NCI-H2107 treated with DMSO at 0.1 percent for 48 hours (cell line): ENCODE data around the gene NT5M.
A peak's percentile ranks its signal among the peaks of the same experiment; 100 is the strongest.

Source experiments
- DNase-seq: peaks from one replicate; lab custom pipeline; 2025; ENCODE audit not compliant: unreplicated experiment; lab: John Stamatoyannopoulos, UW

Gene NT5M

GRCh38 chr17:17353625-17354484 lies 50.7 kb downstream of the NT5M start:
- DNase-seq: no peak

DNA sequence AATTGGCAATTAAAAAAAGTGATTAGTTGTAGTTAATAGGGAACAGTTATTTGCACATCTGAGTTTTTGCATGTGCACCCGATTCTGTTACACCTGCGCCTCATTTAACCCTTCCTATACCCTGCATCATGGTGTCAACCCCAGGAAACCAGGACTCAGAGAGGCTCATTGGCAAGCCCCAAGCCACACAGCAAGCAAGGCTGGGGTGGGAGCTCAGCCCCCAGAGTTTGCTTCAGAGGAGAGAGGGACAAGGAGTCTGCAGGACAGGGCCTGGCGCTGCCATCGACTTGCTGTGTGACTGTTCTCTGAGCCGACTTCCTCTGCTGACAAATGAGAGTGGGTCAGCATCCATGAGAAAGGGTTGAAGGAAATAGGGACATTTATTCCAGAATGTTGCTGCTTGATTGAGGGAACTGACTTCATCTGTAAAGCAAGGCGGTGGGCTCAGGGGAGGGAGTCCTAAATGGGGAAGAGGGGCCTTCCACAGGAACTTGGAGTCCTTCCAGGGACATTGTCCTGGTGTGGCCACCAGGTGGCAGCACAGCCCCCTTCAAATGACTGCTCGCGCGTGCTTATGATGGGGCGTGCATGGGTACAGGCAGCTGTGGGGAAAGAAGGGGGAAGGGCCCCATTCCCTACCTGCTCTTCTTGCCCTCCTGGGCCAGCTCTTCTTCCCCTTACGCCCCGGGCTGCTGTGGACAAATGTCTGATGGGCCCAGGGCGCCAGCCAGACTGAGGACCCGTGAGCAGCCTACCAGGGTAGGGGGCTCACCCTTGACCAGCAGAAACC lies 51.6 kb downstream of the NT5M start:
- DNase-seq: peak; percentile 31

- DNase-seq: peak; percentile 44
These were observed 52.3 kb downstream of the NT5M start for GRCh38 chr17:17355426-17355825.

DNA sequence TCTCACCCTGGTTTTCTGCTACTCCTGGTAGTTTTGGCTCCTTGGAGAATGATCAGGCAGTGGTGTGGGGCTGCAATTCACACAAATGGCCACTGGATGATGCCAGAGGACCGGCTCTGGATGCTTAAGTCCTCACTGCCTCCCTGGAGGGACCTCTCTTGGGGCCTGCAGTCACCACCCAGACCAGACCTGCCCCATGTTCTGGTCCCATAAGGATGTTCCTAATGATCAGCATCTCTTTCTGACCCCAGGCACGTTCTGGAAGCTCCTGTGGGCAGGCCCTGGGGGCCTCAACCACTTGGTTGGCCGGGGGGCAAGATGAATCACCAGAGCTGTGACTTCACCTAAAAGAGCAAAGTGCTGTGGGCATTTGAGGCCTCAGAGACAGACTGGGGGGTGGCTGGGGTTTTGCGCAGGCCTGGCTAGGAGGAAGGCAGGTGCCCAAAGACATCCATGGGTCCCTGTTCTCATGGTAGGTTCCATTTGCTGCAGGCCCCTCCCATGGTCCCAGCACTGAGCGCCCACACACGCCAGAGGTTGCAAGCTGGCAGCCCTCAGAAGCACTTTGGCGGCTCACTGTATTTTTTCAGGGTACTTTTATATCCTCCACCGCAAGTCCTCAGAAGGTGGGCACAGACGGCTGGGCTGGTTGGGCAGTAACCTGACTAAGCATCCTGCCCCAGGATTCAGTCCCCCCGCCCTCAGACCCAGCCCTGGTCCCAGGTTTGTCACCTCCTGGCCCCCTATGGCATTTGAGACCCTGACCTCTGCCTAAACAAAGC lies 53.2 kb downstream of the NT5M start:
- peak; percentile 31 for DNase-seq

- no peak for DNase-seq
These were observed 53.7 kb downstream of the NT5M start for GRCh38 chr17:17356931-17357270.

DNA sequence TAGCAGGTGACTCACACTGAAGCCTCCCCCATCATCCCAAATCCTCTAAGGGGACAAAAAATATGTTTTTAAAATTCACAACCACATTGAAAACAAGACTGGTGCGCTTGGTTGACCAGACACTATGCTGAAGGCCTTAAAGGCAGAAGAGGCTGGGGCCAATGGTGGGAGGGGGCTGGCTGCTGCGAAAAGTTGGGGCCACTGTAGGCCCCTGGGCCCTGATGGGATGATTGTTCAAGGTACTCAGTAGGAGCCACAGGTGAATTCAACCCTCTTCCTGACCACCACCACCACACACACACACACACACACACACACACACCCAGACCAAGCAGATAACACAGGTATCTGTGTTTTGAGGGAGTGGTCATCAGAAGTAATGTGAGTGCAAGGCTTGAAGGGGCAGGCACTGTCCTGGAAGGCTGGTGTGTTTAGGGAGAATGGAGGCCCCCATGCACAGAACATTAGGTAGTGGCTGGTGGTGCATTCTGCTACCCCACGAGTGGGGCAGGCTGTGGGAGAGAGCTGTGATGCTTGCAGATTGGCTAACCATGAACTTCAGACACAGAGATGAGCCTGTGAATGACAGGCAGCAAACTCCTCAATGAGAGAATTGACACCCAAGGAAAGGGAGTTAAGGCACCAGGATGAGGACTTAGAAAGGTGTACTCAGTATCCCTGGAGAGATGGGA lies 55.0 kb downstream of the NT5M start:
- DNase-seq: no peak

- no peak for DNase-seq
These were observed 55.7 kb downstream of the NT5M start for GRCh38 chr17:17358866-17359265.

- DNase-seq: no peak
These were observed 56.1 kb downstream of the NT5M start for GRCh38 chr17:17359271-17359670.

DNA sequence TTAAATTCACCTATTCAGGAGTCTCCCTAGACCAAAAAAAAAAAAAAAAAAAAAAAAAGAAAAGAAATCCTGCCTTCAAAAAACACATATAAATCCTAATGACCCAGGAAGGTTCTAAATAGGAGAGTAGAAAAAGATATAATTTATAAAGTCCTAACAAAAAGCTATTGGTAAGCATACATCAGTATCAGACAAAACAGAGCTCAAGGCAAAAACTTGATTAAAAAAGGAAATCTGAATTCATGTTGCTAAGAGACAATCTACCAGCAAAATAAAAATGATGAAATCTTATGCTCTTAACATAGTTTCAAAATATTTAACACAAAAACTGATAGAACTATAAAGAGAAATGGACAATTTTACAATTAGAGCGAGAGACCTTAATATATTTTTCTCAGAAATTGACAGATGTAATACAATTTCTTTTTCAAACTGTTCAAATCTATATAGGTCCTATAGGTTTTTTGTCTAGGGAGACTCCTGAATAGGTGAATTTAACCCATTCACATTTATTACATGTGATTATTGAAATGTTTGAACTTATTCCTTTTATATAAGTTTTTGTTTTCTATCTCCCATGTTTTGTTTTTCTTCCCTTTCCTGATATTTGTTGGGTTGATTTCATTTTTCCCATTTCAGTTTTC lies 57.0 kb downstream of the NT5M start:
- no peak for DNase-seq

- DNase-seq: no peak
These were observed 58.3 kb downstream of the NT5M start for GRCh38 chr17:17361543-17361866.

- DNase-seq: no peak
These were observed 58.8 kb downstream of the NT5M start for GRCh38 chr17:17361867-17362539.

DNA sequence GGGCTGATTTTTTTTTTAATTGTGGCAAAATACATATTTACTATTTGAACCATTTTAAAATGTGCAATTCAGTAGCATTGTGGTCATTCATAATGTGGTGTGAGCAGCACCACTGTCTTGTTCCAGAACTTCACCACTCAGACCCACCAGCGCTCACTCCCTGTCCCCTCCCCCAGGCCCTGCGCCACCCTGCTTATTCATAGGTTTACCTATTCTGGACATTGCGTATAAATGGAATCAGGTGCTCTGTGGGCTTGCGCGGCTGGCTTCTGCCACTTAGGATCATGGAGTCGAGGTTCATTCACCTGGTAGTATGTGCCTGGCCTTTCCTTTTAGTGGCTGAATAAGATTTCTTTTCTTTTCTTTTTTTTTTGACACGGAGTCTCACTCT lies 59.4 kb downstream of the NT5M start:
- no peak for DNase-seq

DNA sequence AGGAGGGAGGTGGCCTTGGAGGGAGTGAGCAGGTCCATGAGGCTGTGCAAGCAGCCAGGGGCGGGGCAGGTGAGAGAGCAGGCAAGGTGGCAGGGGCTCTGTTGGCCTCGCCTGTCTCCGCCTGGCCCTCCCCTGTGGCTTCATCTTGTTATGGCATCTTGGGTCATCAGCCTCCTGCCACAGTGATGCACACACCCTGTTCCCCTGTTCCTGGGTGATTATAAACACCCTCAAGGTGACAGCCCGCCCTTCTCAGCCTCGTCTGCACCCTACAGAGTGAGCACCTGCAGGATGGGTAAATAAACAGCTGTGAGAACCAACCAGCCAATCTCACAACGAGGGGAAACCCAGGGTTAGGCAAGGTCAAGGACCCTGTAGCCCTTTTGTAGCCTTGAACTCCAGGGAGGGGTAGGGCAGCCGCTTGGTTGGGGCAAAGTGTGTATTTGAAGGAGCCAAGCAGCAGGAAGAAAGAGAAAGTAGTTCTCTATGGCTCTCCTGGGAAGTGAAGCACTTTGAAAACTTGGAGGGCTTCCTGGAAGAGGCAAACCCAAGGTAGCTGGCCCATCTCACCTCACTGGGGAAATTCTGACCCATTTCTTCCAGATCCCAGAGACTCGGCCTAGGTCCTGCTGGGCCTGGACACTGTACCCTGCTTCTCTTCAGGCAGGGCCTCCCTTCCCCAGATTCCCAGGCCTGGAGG lies 60.6 kb downstream of the NT5M start:
- no peak for DNase-seq

- no peak for DNase-seq
These were observed 61.1 kb downstream of the NT5M start for GRCh38 chr17:17364338-17364667.

DNA sequence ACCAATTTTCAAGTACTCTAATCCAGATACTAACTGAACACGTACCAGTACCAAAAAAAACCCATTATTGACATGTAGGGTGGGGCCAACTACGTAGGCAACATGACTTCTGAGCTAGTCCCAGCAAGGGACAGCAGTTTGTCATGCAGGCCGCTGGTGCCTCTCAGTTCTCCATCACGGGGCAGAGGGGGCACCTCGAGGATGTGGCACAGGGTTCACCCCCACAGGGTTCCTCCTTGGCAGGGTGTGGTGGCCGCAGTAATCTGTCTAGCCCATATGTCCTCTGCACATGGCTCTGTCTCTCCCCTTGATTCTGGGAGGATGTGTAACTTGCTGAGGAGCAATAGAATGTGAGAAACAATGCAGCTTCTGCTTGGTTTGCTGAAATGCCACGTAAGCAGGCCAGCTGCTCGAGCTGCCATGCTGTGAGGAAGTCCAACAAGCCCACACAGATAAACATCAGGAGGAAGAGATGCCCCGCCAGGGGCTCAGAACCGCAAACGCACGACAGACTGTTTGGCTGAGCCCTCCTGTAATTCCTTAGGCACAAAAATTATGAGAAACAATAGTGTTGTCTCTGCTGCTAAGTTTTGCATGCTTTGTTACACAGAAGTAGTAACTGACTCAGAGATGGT lies 62.4 kb downstream of the NT5M start:
- DNase-seq: no peak

DNA sequence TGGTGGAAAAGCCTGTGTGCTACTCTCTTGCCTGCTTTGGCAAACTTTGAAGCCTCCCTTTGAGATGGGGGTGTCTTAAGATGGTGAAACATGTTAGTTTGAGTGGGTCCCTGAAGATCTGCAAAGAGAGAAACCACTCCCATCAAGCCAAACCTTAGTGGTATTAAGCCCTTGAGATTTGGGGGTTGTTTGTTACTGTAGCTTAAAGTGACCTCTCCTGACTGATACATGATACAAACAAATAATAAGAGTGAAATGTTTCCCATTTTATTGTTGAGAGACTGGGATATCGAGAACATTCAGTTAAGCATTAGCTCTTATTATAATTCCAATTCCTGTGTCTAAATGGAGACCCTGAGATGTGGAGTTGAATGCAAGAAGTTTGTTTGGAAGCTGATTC lies 63.1 kb downstream of the NT5M start:
- no peak for DNase-seq

DNA sequence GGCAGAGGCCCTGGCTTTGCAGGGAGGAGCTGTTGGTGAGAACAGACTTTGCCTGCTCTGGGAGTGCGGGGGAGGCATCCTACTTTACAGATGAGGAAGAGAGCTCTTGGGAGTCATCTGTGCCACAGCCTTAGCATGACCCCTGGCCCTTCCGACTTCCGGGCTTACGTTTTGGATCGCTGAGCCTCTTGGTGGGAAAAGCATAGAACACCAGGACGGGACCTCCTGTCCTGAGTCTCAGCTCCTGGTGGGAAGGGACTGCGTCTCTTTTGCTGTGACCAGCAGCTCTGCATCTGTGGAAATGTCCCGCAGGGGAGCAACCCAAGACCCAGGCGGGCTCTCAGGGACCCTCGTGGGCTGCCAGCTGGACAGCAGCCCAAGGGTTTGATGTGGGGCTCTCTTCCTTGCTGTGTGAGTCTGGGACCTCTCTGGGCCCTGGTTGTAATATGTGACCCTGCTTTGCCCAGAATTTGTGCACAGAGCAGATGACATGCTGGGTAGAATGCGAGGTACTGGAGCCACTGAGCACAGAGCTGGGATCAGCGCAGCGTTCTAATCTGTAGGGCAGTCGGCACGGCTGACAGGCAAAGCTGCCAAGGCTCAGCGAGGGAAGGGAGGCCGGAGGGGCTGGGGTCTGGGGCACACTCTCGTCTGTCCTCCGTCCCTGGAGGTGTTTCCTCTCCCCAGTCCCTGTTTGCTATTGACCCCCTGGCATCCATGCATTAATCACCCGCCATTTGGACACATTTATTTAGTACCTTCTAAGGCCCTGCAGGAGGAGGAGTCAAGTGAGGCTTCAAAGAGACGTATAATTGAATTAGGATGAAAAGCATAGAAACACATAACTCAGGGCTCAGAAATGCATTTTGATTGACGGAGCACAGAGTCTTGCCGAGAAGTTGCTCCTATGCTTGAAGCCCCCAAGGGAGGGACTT lies 64.0 kb downstream of the NT5M start:
- no peak for DNase-seq

- DNase-seq: no peak
These were observed 64.8 kb downstream of the NT5M start for GRCh38 chr17:17367931-17368330.
